HG03196 (cell line): ENCODE data around the gene SPOCK3.
A peak's percentile ranks its signal among the peaks of the same experiment; 100 is the strongest.
"Not testable (repeated sequence)": the region's sequence is repeated elsewhere in the genome, so short reads cannot be mapped to it uniquely, and the experiment has no call there.

Experiments
- ATAC-seq: cut with Tn5 transposase; IDR thresholded peaks from one replicate; pipeline ENCODE4 v1.9.1; 2021; ENCODE audit not compliant: unreplicated experiment

Gene SPOCK3

GRCh38 chr4:166968219-166968618 is 266.1 kb downstream of the SPOCK3 start:
- ATAC-seq, result not testable (repeated sequence)

- ATAC-seq, result no peak
Measured at GRCh38 chr4:166965562-166965961, 268.7 kb downstream of the SPOCK3 start.

GRCh38 chr4:166957451-166957850 is 276.8 kb downstream of the SPOCK3 start:
- no peak for ATAC-seq

- no peak for ATAC-seq
Measured at GRCh38 chr4:166956484-166956883, 277.8 kb downstream of the SPOCK3 start.

- ATAC-seq, result peak; percentile 74
Measured at GRCh38 chr4:166941629-166942028, 292.7 kb downstream of the SPOCK3 start.

- no peak for ATAC-seq
Measured at GRCh38 chr4:166930464-166930863, 303.8 kb downstream of the SPOCK3 start.

- ATAC-seq, result no peak
Measured at GRCh38 chr4:166924424-166924823, 309.9 kb downstream of the SPOCK3 start.

GRCh38 chr4:166913926-166914325 is 320.4 kb downstream of the SPOCK3 start:
- no peak for ATAC-seq

- no peak for ATAC-seq
Measured at GRCh38 chr4:166903408-166903807, 330.9 kb downstream of the SPOCK3 start.

GRCh38 chr4:166902941-166903340 is 331.4 kb downstream of the SPOCK3 start:
- no peak for ATAC-seq

GRCh38 chr4:166896254-166896653 is 338.0 kb downstream of the SPOCK3 start:
- ATAC-seq, result no peak

GRCh38 chr4:166895771-166896170 is 338.5 kb downstream of the SPOCK3 start:
- no peak for ATAC-seq

GRCh38 chr4:166887457-166887856 is 346.8 kb downstream of the SPOCK3 start:
- no peak for ATAC-seq

- no peak for ATAC-seq
Measured at GRCh38 chr4:166886718-166887117, 347.6 kb downstream of the SPOCK3 start.

- no peak for ATAC-seq
Measured at GRCh38 chr4:166882221-166882620, 352.1 kb downstream of the SPOCK3 start.

- no peak for ATAC-seq
Measured at GRCh38 chr4:166875821-166876220, 358.5 kb downstream of the SPOCK3 start.

GRCh38 chr4:166862032-166862431 is 372.3 kb downstream of the SPOCK3 start:
- ATAC-seq, result no peak

- not testable (repeated sequence) for ATAC-seq
Measured at GRCh38 chr4:166850398-166850797, 383.9 kb downstream of the SPOCK3 start.

- ATAC-seq, result no peak
Measured at GRCh38 chr4:166846939-166847338, 387.4 kb downstream of the SPOCK3 start.

GRCh38 chr4:166842795-166843261 is 391.5 kb downstream of the SPOCK3 start:
- no peak for ATAC-seq

- peak; percentile 84 for ATAC-seq
Measured at GRCh38 chr4:166839615-166840251, 394.6 kb downstream of the SPOCK3 start.

GRCh38 chr4:166838975-166839614 is 395.2 kb downstream of the SPOCK3 start:
- peak; percentile 61 for ATAC-seq

- no peak for ATAC-seq
Measured at GRCh38 chr4:166836865-166837264, 397.4 kb downstream of the SPOCK3 start.
